Smooth muscle cell (in vitro differentiated cells): Measurements from ENCODE around the gene JAKMIP1. TPM values are rescaled to one million over a fixed set of nuclear protein-coding genes. Genes with fewer than 3 reads are reported as not detected.

Experiments
- DNase-seq: peaks from one replicate; lab custom pipeline; 2025; ENCODE audit not compliant: unreplicated experiment; lab: John Stamatoyannopoulos, UW
- H2AFZ ChIP-seq: fragments of 200-600 bp; sonication (generic); 2 replicates; pipeline ENCODE4 v1.6.0; 2016; ENCODE audit warnings: antibody characterized with exemption, low read depth, mild to moderate bottlenecking
- H3F3A ChIP-seq: fragments of 200-600 bp; sonication (generic); 2 replicates; pipeline ENCODE4 v1.6.0; 2017; ENCODE audit warnings: antibody characterized with exemption, low read depth
- H3K27ac ChIP-seq: fragments of 200-600 bp; sonication (generic); 2 replicates; pipeline ENCODE4 v1.5.1; 2016; ENCODE audit warnings: low read depth, mild to moderate bottlenecking
- H3K27me3 ChIP-seq: fragments of 200-600 bp; sonication (generic); 2 replicates; pipeline ENCODE4 v1.6.1; 2016; ENCODE audit warnings: low read depth, mild to moderate bottlenecking
- H3K36me3 ChIP-seq: fragments of 200-600 bp; sonication (generic); 2 replicates; pipeline ENCODE4 v1.5.1; 2016; ENCODE audit warnings: low read depth
- H3K4me1 ChIP-seq: fragments of 200-600 bp; sonication (generic); 2 replicates; pipeline ENCODE4 v1.5.1; 2016; ENCODE audit warnings: low read depth
- H3K4me2 ChIP-seq: fragments of 200-600 bp; sonication (generic); 2 replicates; pipeline ENCODE4 v1.6.0; 2016; ENCODE audit warnings: mild to moderate bottlenecking
- H3K4me3 ChIP-seq: fragments of 200-600 bp; sonication (generic); 2 replicates; pipeline ENCODE4 v1.5.1; 2016; ENCODE audit warnings: mild to moderate bottlenecking
- H3K79me2 ChIP-seq: fragments of 200-600 bp; sonication (generic); 2 replicates; pipeline ENCODE4 v1.6.0; 2016; ENCODE audit warnings: low read depth, mild to moderate bottlenecking
- H3K9ac ChIP-seq: fragments of 200-600 bp; sonication (generic); 2 replicates; pipeline ENCODE4 v1.6.0; 2016; ENCODE audit warnings: low read depth
- H3K9me3 ChIP-seq: fragments of 200-600 bp; sonication (generic); replicated peaks from 2 replicates; pipeline ENCODE4 v1.5.1; 2016; ENCODE audit warnings: low read depth
- H4K20me1 ChIP-seq: fragments of 200-600 bp; sonication (generic); 2 replicates; pipeline ENCODE4 v1.6.0; 2016; ENCODE audit warnings: low read depth
- WGBS: methylation state at CpG from one replicate; pipeline ENCODE4 v1.1.7; 2016; ENCODE audit warnings: low lambda C conversion rate; 5-methylcytosine and 5-hydroxymethylcytosine counted together
- polyA plus RNA-seq: library from polyadenylated mRNA; unstranded; fragments of >200 nt; fragmentation: Nextera tagmentation; extraction: Ambion mirVana; gene quantifications from 2 replicates; pipeline ENCODE4 v1.2.1, GENCODE V29; 2016
- total RNA-seq: library from RNA; depleted of rRNA; stranded (reverse); fragments of >200 nt; gene quantifications from 2 replicates; pipeline ENCODE4 v1.2.3, GENCODE V29; 2014
- TF ChIP-seq, protein P1 (sequence below): fragments of 200-600 bp; sonication (generic); IDR thresholded peaks from 2 replicates; pipeline ENCODE4 v1.5.1; 2017; ENCODE audit warnings: borderline replicate concordance, mild to moderate bottlenecking, antibody characterized with exemption; ENCODE audit not compliant: insufficient read depth, poor library complexity, severe bottlenecking

The JAKMIP1 gene
- total and polyA plus RNA-seq, 2 experiments from 2014 or later: 0.64 TPM; not detected in 1

DNA sequence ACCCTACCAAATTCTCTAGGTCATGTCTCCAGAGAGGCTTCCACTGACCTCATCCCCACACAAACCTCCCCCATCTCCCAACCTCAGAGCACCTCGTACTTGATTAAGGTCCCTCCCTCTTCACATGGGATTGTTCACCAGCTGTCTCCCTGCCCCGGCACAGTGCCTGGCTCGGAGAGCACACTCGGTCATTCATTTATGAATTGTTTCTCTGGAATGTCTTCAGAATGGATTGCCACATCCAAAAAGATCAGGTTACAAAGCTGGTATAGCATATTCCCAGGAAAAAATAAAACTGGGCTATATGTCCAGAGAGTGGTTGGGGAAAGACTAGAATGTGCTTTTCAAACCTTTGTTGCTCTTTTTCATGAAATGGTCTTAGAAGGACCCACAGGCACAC is 21.6 kb downstream of the JAKMIP1 start:
- H3K79me2 ChIP-seq: no peaks in the 10 kb centered on the region
- no peak overlapping the region for H3K9ac ChIP-seq
- no peak overlapping the region for H3K4me3 ChIP-seq
- H3K4me1 ChIP-seq: no peaks in the 10 kb centered on the region
- H3K27me3 ChIP-seq: no peaks in the 10 kb centered on the region
- TF ChIP-seq, protein P1, sequence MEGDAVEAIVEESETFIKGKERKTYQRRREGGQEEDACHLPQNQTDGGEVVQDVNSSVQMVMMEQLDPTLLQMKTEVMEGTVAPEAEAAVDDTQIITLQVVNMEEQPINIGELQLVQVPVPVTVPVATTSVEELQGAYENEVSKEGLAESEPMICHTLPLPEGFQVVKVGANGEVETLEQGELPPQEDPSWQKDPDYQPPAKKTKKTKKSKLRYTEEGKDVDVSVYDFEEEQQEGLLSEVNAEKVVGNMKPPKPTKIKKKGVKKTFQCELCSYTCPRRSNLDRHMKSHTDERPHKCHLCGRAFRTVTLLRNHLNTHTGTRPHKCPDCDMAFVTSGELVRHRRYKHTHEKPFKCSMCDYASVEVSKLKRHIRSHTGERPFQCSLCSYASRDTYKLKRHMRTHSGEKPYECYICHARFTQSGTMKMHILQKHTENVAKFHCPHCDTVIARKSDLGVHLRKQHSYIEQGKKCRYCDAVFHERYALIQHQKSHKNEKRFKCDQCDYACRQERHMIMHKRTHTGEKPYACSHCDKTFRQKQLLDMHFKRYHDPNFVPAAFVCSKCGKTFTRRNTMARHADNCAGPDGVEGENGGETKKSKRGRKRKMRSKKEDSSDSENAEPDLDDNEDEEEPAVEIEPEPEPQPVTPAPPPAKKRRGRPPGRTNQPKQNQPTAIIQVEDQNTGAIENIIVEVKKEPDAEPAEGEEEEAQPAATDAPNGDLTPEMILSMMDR: no peak
- DNase-seq: no peak
- H3F3A ChIP-seq: no peaks in the 10 kb centered on the region
- H3K9me3 ChIP-seq: no peaks in the 10 kb centered on the region
- 68% methylated on average over 4 of the region's 4 CpGs for WGBS
- H3K4me2 ChIP-seq: no peak overlapping the region
- no peaks in the 10 kb centered on the region for H4K20me1 ChIP-seq
- no peak overlapping the region for H2AFZ ChIP-seq
- H3K36me3 ChIP-seq: no peaks in the 10 kb centered on the region
- H3K27ac ChIP-seq: no peak overlapping the region

DNA sequence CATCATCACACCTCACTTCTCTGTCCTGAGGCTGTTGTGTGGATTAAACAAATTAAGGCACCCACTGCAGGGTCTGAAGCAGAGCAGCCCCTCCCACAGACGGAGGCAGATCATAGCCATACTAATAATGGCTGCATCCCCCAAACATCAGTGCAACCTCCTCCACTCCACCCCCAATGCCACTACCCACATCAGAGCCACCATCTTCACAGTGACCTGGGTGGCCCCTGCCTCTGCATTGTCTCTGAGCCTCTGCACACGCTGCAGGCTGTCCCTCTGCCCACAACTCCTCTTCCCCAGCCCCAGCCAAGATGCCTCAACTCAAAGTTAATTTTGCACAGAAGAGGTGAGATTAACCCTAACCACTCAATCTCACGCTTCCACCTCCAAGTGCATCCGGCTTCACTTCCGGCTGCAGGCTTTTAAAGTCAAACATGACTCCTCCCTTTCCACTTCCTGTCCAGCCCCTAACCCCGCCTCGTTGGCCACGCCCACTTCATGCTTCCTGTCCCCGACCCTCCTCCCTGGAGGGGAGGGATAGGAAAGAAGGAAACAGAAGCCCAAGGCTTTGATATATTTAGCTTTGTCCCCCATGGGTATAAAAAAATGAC is 22.7 kb downstream of the JAKMIP1 start:
- H3K9ac ChIP-seq: no peak overlapping the region
- no peaks in the 10 kb centered on the region for H3K4me1 ChIP-seq
- H4K20me1 ChIP-seq: no peaks in the 10 kb centered on the region
- H3K36me3 ChIP-seq: no peaks in the 10 kb centered on the region
- WGBS: 78% methylated on average over 8 of the region's 9 CpGs
- no peaks in the 10 kb centered on the region for H3K9me3 ChIP-seq
- H3K4me2 ChIP-seq: no peak overlapping the region
- H2AFZ ChIP-seq: no peak overlapping the region
- H3K4me3 ChIP-seq: no peak overlapping the region
- H3K79me2 ChIP-seq: no peaks in the 10 kb centered on the region
- H3F3A ChIP-seq: no peaks in the 10 kb centered on the region
- no peak for DNase-seq
- TF ChIP-seq, protein P1: no peak
- H3K27me3 ChIP-seq: no peaks in the 10 kb centered on the region
- no peak overlapping the region for H3K27ac ChIP-seq

DNA sequence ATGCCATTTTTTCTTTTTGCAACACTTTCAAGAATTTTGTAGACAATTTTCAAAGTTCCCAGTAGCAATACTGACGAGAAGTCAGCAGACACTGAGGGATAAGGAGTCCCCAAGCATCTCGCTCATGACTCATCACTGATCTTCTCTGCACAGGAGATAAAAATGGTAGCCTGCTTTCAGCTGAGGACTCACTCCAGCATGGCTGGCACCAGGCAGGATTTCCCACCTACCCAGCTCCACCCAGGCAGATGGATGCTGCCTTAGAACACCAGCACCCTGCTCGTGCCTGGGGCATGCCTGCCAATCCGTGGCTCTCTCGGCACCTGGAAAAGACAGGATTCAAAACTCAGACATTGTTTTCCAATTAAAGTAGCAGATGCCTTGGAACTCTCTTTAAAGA is 24.9 kb downstream of the JAKMIP1 start:
- no peak overlapping the region for H3K27ac ChIP-seq
- no peaks in the 10 kb centered on the region for H4K20me1 ChIP-seq
- no peaks in the 10 kb centered on the region for H3F3A ChIP-seq
- no peaks in the 10 kb centered on the region for H3K9me3 ChIP-seq
- H3K79me2 ChIP-seq: no peaks in the 10 kb centered on the region
- DNase-seq: no peak
- H3K4me3 ChIP-seq: no peak overlapping the region
- H3K9ac ChIP-seq: no peak overlapping the region
- H3K4me1 ChIP-seq: no peaks in the 10 kb centered on the region
- no peaks in the 10 kb centered on the region for H3K27me3 ChIP-seq
- no peak overlapping the region for H2AFZ ChIP-seq
- 63% methylated on average over 5 of the region's 5 CpGs for WGBS
- no peak overlapping the region for H3K4me2 ChIP-seq
- H3K36me3 ChIP-seq: no peaks in the 10 kb centered on the region
- TF ChIP-seq, protein P1: no peak

DNA sequence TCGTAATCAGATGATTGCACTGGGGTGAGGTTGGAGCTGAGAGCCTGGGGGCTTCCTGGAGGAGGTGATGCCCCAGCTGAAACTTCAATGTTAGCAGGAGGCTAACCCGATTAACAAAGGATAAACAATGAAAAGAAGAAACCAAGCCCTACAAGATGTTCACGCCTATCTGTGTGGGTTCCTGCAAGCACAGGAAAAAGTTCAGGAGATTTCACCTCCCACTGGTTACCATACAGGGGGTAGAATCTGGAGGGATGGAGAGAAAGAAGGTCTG is 27.5 kb downstream of the JAKMIP1 start:
- H3K36me3 ChIP-seq: no peaks in the 10 kb centered on the region
- H3K4me1 ChIP-seq: no peaks in the 10 kb centered on the region
- no peak overlapping the region for H3K9ac ChIP-seq
- H3K27me3 ChIP-seq: no peaks in the 10 kb centered on the region
- H3K27ac ChIP-seq: no peak overlapping the region
- DNase-seq: no peak
- no peaks in the 10 kb centered on the region for H3F3A ChIP-seq
- H3K9me3 ChIP-seq: no peaks in the 10 kb centered on the region
- no peaks in the 10 kb centered on the region for H4K20me1 ChIP-seq
- H3K4me3 ChIP-seq: no peak overlapping the region
- no peak overlapping the region for H3K4me2 ChIP-seq
- H2AFZ ChIP-seq: no peak overlapping the region
- WGBS: 86% methylated on average over 3 of the region's 3 CpGs
- TF ChIP-seq, protein P1: no peak
- H3K79me2 ChIP-seq: no peaks in the 10 kb centered on the region
